ENCODE data around the gene ZNF490. TPM values are rescaled to one million over a fixed set of nuclear protein-coding genes. Genes with fewer than 3 reads are reported as not detected.

ZNF490 gene
- total RNA-seq, 1 experiment from 2014 or later, result 6.3 TPM

- H3K27me3 Mint-ChIP-seq (ENCODE audit: unreplicated experiment), result no peaks in the 10 kb centered on the region
- H3K9me3 Mint-ChIP-seq (ENCODE audit: low read depth, unreplicated experiment), result no peaks in the 10 kb centered on the region
- no peak for DNase-seq
- intact Hi-C loops (cut with micrococcal nuclease; ENCODE audit: unreplicated experiment), result no loop called here
- CTCF ChIA-PET, result no interaction called here
- peaks cover 45% of the 10 kb centered on the region for H3K36me3 Mint-ChIP-seq (ENCODE audit: insufficient read depth, unreplicated experiment)
- TF ChIP-seq, protein P1, sequence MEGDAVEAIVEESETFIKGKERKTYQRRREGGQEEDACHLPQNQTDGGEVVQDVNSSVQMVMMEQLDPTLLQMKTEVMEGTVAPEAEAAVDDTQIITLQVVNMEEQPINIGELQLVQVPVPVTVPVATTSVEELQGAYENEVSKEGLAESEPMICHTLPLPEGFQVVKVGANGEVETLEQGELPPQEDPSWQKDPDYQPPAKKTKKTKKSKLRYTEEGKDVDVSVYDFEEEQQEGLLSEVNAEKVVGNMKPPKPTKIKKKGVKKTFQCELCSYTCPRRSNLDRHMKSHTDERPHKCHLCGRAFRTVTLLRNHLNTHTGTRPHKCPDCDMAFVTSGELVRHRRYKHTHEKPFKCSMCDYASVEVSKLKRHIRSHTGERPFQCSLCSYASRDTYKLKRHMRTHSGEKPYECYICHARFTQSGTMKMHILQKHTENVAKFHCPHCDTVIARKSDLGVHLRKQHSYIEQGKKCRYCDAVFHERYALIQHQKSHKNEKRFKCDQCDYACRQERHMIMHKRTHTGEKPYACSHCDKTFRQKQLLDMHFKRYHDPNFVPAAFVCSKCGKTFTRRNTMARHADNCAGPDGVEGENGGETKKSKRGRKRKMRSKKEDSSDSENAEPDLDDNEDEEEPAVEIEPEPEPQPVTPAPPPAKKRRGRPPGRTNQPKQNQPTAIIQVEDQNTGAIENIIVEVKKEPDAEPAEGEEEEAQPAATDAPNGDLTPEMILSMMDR (IDR thresholded peaks at IDR 0.05; ENCODE audit: unreplicated experiment), result no peak
- no peak overlapping the region for H3K4me3 Mint-ChIP-seq (ENCODE audit: low read depth, unreplicated experiment)
- H3K4me1 Mint-ChIP-seq (ENCODE audit: low read depth, unreplicated experiment), result no peaks in the 10 kb centered on the region
- no TSS peak for BruUV-seq (replicated peaks)
- H3K27ac Mint-ChIP-seq (ENCODE audit: unreplicated experiment), result no peak overlapping the region
Observed at GRCh38 chr19:12652219-12652618, 41.6 kb upstream of the ZNF490 start.

- CTCF ChIA-PET, result no interaction called here
- no TSS peak for BruUV-seq (replicated peaks)
- intact Hi-C loops (cut with micrococcal nuclease; ENCODE audit: unreplicated experiment), result no loop called here
- DNase-seq, result no peak
- H3K4me3 Mint-ChIP-seq (ENCODE audit: low read depth, unreplicated experiment), result no peak overlapping the region
- TF ChIP-seq, protein P1 (IDR thresholded peaks at IDR 0.05; ENCODE audit: unreplicated experiment), result no peak
- no peaks in the 10 kb centered on the region for H3K9me3 Mint-ChIP-seq (ENCODE audit: low read depth, unreplicated experiment)
- no peaks in the 10 kb centered on the region for H3K27me3 Mint-ChIP-seq (ENCODE audit: unreplicated experiment)
- H3K36me3 Mint-ChIP-seq (ENCODE audit: insufficient read depth, unreplicated experiment), result peaks cover 31% of the 10 kb centered on the region
- no peaks in the 10 kb centered on the region for H3K4me1 Mint-ChIP-seq (ENCODE audit: low read depth, unreplicated experiment)
- no peak overlapping the region for H3K27ac Mint-ChIP-seq (ENCODE audit: unreplicated experiment)
Observed at GRCh38 chr19:12649941-12650340, 39.3 kb upstream of the ZNF490 start.

DNA sequence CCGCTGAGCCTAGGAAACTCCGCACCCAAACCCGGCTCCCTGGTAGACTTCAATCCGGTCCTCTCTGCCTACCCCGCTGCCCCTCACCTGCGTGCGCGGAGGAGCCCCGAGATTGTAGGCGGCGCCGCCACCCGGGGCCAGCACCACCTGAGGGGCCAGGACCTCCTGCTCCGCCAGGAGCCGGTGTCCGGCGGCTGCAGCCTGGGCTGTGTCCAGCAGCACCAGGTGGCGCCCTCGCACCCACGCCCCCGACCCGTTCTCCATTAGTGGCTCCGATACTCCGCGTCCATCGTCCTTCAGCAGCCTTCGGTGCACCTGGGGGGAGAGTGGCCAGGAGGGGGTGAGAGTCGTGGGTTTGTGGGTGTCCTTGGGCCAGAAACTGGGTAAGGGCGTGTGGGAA is 37.5 kb upstream of the ZNF490 start:
- Mint-ChIP-seq H3K4me1 (ENCODE audit: low read depth, unreplicated experiment) (no peaks in the 10 kb centered on the region), H3K9me3 (ENCODE audit: low read depth, unreplicated experiment) (no peaks in the 10 kb centered on the region), H3K27ac (ENCODE audit: unreplicated experiment) (no peak overlapping the region), H3K36me3 (ENCODE audit: insufficient read depth, unreplicated experiment) (peaks cover 30% of the 10 kb centered on the region), H3K4me3 (ENCODE audit: low read depth, unreplicated experiment) (no peak overlapping the region), H3K27me3 (ENCODE audit: unreplicated experiment) (no peaks in the 10 kb centered on the region)
- TF ChIP-seq, protein P1 (IDR thresholded peaks at IDR 0.05; ENCODE audit: unreplicated experiment), result no peak
- DNase-seq, result no peak
- intact Hi-C loops (cut with micrococcal nuclease; ENCODE audit: unreplicated experiment), result no loop called here
- BruUV-seq (replicated peaks), result no TSS peak
- CTCF ChIA-PET, result no interaction called here

DNA sequence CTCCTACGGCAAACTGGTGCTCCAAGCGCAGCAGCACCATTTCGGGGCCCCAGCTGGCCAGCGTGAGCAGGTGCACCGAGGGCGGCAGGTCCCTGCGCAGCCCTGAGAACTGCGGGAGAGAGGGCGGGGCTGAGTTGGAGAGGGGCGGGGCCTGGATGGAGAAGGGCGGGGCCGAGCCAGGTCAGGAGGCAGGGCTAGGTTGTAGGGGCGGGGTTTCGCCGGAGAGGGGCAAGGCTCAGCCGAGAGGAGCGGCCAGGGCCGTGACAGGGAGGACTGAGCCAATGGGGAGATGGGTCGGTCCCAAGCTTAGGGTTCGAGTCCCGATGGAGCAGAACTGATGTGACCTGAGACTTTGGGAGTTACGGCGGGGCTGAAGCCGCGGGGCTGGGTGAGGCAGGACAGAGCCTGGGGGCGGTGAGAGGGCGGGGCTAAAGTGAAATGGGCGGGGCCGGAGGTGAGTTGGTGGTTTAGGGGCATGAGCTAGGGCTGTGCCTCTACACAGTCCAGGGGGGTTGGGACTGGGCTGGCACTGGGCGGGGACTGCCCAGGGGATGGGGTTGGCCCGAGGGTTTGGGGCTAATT is 37.0 kb upstream of the ZNF490 start:
- intact Hi-C loops (cut with micrococcal nuclease; ENCODE audit: unreplicated experiment), result no loop called here
- CTCF ChIA-PET, result no interaction called here
- no peak for DNase-seq
- no peak overlapping the region for H3K4me3 Mint-ChIP-seq (ENCODE audit: low read depth, unreplicated experiment)
- peaks cover 30% of the 10 kb centered on the region for H3K36me3 Mint-ChIP-seq (ENCODE audit: insufficient read depth, unreplicated experiment)
- no peak overlapping the region for H3K27ac Mint-ChIP-seq (ENCODE audit: unreplicated experiment)
- H3K27me3 Mint-ChIP-seq (ENCODE audit: unreplicated experiment), result no peaks in the 10 kb centered on the region
- BruUV-seq (replicated peaks), result no TSS peak
- TF ChIP-seq, protein P1 (IDR thresholded peaks at IDR 0.05; ENCODE audit: unreplicated experiment), result no peak
- H3K9me3 Mint-ChIP-seq (ENCODE audit: low read depth, unreplicated experiment), result no peaks in the 10 kb centered on the region
- H3K4me1 Mint-ChIP-seq (ENCODE audit: low read depth, unreplicated experiment), result no peaks in the 10 kb centered on the region
